ENCODE results near the gene ABCB8.

ABCB8 gene

GRCh38 chr7:151057989-151058780 is 29.9 kb downstream of the ABCB8 start:
- peak; percentile 100 for DNase-seq (ENCODE audit: low spot score)

DNA sequence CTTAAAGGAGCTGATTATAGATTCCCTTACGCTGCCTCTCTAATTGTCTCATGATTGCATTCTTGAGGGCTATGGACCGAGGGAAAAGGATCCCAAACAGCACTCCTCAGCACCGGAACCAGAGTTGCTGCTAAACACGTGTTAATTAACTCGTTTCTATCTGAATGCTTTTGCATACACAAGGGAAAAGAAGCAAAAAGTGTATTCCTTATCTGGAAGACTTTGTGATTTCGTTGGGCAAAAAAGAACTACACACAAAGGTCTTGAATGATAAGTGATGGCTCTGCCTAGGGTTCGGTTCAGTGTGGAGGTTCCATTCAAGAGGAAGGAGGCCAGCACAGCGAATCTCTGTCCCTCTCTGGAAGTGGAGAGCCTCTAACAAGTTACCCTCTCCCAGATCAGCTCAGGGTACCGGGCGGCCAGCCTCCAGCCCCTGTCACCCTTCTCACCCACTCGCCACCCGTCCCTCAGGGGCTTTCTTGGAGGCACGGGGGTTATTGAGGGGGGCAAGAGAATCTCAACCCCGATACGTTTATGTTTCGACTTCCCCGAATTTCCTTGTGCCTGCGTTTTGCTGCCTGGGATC is 30.6 kb downstream of the ABCB8 start:
- DNase-seq (ENCODE audit: low spot score) = no peak

DNA sequence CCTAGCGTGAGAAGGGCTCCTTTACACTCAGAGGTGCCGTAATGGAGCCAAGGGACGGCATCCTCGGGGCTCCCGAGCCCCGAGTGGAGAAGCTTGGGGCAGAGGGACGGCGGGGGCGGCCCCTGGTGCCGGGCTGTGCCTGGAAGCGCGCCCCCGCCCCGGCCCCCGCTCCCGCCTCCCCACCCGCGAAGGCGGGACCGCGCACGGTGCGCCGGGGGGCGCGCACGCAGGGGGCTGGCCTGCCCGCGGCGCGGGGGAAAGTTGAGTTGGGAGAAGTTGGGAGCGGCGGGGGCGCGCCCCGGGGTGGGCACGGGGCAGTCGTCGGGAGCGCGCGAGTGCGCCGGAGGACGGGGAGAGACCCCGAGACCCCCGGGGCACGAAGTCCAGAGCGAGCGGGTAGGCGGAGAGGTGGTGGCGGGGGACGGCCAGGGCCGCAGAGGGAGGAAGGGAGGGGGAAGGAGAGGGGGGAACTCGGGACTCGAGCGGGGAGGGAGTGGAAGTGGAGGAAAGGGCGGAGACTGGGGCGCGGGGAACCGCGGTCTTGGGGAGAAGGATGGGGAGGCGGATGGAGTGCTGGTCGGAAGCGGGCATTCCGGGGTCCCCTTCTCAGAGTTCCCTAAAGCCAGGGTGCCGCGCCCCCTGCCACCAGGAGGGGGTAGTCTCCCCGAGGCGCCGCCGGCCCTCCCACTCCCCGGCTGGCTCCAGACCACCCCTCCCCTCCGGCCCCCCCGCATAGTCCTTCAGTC is 31.3 kb downstream of the ABCB8 start, which contains the start of gene SLC4A2:
Gene SLC4A2, plus strand, starts transcription at position 223 of the 746 bp plus-strand sequence. CDS start 2,399 bp downstream, outside the sequence.
- peak; percentile 96 for DNase-seq (ENCODE audit: low spot score)

- DNase-seq (ENCODE audit: low spot score) = no peak
Measured at GRCh38 chr7:151060113-151060415, 31.8 kb downstream of the ABCB8 start.

DNA sequence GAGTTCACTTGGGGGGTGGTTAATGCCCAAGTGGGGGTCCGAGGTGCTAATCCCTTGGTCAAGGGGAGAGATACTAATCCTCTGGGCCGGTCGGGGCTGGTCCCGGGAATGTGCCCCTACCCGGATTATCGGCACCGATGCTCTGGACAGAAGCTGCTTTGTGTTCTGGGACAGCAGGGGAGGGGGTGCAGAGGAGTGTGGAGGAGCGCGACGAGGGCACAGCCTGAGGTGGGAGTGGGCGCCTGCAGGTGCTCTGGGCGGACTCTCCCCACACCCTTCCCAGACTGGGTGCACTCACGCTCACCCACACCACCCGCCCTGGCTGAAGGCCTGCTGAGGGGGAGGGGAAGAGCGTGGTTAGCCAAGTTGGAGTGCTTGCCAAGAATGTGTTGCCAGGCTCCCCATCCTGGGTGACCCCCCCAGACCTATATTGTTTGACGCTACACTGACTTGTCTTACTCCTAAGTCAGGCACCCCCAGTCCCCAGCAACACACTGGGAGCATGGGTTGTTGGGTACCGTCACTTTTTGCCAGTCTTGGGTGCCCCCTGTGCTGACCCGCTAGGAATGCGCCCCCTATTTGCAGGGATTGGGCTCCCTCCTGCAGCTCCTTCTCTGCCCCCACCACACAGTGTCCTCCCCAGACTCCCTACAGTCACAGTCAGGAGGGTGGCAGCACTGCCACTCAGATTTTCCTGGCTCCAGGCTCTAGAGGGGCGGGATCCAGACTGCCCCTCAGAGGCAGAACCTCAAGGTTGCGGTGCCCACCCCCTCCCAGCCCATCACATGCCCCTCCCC is 32.4 kb downstream of the ABCB8 start:
- DNase-seq (ENCODE audit: low spot score) = peak; percentile 63

- no peak for DNase-seq (ENCODE audit: low spot score)
Measured at GRCh38 chr7:151061213-151062110, 33.2 kb downstream of the ABCB8 start.

- no peak for DNase-seq (ENCODE audit: low spot score)
Measured at GRCh38 chr7:151062111-151062398, 33.8 kb downstream of the ABCB8 start.

DNA sequence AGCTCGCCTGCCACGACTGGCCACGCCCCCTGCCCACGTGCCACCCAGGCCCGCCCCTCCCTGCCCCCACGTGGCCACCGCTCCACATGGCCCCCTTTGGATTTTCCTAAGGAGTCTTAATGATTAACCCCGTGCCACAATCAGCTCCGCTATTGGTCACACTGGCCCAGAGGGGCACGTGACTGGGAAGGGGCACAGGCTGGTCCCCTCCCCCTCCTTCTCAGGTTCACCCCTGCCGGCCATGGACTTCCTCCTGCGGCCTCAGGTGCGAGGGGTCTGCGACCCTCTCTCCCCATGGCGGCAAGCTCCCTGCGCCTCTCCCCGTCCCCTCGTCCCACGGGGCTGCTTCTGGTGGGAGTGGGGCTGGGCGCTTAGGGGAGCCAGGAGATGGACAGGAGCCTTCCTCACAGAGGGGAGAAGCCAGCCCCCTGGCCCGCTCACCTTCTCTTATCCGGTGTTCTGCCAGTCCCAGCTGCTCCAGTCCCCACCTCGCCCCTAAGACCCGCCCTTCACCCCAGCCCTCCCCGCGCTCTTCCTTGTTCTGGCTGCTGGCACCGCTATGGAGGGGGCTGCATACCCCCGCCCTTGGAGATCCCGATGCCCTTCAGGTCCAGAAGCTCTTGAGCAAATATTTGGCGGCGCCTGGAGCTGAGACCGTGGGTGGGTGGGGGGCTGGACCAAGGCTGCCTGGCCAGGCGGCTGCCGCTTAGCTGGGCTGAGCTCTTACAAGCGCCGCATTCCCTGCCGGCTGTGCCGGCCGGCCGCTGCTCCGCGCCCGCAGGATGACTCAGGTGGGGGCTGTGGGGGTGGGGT is 34.4 kb downstream of the ABCB8 start:
- DNase-seq (ENCODE audit: low spot score) = no peak

- DNase-seq (ENCODE audit: low spot score) = no peak
Measured at GRCh38 chr7:151063212-151063561, 34.9 kb downstream of the ABCB8 start.

- DNase-seq (ENCODE audit: low spot score) = no peak
Measured at GRCh38 chr7:151064454-151064853, 36.2 kb downstream of the ABCB8 start.

DNA sequence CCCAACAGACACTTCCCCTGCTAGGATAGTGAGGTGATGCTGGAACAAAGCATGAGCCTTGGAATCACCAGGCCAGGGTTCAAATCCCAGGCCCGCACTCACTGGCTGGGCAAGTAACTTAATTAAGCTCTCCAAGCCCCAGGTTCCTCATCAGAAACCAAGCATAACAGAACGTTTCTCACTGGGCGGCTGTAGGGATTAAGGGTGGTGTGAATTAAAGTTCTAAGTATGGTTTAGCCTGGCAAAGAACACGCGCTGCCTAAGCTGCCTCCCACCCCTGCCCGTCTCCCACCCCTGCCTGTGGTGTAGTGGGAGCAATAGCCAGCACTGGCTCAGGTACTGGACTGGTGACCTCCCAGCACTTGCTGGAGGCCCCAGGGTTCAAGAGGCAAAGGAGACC is 36.7 kb downstream of the ABCB8 start:
- DNase-seq (ENCODE audit: low spot score) = no peak

DNA sequence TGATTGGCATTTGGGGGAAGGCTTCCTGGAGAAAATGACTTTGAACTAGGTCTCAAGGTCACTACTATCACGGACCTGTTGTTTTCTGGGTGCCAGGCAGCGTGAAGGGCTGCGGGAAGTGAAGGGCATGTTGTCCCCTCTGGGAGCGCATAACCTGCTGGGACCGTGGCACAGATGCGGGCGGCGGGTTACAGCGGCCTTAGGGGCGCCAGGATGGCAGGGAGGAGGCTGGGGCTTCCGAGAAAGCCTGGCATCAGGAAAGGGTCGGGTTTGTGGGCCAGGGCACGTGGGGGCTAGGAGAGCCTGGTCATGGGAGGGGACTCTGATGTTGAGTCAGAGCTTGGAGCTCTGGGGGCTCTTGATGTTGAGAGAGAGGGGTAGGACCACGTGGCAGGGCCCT is 37.3 kb downstream of the ABCB8 start:
- DNase-seq (ENCODE audit: low spot score) = no peak

DNA sequence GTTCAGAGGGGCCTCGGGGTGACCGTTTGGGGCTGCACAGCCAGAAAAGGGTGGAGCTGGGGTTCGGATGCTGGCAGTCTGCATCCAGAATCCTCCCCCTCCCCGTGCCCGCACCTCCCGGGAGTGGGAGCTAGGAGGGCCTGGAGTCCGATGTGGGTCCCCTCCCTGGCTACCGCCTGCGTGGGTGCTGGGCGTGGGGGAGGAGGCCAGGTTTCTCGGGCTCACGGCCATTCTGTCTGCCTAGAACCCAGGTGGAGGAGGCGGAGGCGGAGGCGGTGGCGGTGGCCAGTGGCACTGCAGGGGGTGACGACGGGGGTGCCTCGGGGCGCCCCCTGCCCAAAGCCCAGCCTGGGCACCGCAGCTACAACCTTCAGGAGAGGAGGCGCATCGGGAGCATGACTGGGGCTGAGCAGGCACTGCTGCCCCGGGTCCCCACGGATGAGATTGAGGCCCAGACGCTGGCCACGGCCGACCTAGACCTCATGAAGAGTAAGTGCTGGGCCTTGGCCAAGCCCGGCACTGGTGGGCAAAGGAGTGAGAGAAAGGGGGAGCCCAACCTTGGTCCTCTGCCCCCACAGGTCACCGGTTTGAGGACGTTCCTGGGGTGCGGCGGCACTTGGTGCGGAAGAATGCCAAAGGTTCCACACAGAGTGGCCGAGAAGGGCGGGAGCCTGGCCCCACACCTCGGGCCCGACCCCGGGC is 38.2 kb downstream of the ABCB8 start:
- DNase-seq (ENCODE audit: low spot score) = no peak

DNA sequence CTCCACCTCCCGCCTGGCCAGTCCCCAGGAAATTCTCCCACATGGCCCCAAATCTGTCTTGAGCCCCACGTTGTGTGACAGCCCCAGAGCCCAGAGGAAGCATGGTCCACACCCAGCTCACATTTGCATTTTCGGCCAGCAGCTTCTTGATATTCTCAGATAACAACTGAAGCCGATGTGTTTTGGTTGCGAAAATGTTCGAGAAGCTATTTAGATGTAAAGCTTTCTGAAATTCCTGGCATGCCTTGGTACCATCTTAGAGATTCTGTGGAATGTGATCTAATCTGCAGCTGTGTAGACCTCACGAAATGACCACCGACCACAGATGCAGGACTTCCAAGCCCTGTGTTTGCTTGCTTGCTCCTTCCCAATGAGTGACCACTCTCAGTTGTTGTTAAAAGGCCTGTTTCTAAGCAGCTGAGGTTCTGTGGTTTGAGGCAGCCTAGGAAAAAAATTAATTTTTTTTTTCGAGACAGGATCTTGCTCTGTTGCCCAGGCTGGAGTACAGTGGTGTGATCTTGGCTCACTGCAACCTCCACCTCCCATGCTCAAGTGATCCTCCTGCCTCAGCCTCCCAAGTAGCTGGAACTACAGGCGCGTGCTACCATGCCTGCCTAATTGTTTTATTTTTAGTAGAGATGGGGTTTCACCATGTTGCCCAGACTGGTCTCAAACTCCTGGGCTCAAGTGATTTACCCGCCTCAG is 40.0 kb downstream of the ABCB8 start:
- DNase-seq (ENCODE audit: low spot score) = no peak

GRCh38 chr7:151069841-151070573 is 41.8 kb downstream of the ABCB8 start:
- DNase-seq (ENCODE audit: low spot score) = no peak

- DNase-seq (ENCODE audit: low spot score) = no peak
Measured at GRCh38 chr7:151070574-151070960, 42.3 kb downstream of the ABCB8 start.

GRCh38 chr7:151071032-151071866 is 43.0 kb downstream of the ABCB8 start:
- no peak for DNase-seq (ENCODE audit: low spot score)

DNA sequence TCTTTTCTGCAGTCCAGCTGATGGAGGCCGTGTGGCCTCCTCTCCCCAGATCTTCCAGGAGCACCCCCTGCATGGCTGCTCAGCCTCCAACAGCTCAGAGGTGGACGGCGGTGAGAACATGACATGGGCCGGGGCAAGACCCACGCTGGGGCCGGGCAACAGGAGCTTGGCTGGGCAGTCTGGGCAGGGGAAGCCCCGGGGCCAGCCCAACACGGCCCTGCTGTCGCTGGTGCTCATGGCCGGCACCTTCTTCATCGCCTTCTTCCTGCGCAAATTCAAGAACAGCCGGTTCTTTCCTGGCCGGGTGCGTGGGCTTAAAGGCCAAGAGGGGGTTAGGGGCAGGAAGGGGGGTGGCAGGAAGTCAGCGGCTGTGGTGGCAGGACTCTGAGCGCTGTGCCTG is 45.7 kb downstream of the ABCB8 start:
- no peak for DNase-seq (ENCODE audit: low spot score)

All from hepatic stellate cell (primary cell).